C4-2B (cell line): ENCODE data around the gene ADD3.
"Not testable (repeated sequence)": the region's sequence is repeated elsewhere in the genome, so short reads cannot be mapped to it uniquely, and the experiment has no call there.

Source experiments
- H3K27ac ChIP-seq: fragments of 450-650 bp; 2 replicates; pipeline ENCODE4 v1.5.1; 2017
- ZFX ChIP-seq: fragments of 450-650 bp; IDR thresholded peaks from 2 replicates; pipeline ENCODE4 v1.6.1; 2017
- TF ChIP-seq, protein P1 (sequence below): fragments of 450-650 bp; conservative IDR thresholded peaks from 2 replicates; pipeline ENCODE4 v1.5.1; 2017; ENCODE audit warnings: mild to moderate bottlenecking

The ADD3 gene

DNA sequence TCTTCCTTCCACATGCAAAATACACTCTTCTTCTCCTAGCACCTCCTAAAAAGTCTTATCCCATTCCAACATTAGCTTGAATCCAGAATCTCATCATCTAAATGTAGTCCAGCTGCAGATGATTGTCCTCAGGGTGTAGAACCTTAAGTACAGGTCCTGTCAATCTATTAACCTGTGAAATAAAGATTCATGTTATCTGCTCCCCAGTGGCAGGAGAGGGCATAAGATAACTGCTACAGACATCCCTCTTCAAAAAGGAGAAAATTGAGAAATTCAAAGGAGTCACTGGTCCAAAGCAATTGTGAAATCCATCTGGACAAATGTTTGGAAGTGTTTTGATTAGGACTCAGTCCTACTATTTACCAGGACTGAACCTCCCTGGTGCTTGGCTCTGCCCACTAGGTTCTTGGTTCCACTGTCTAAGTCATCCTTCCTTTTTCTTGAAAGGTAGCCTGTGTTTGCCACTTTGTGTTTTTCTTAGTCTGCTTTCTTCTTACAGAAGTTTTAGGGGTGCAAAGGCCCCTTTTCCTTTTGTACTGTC, 96.2 kb downstream of the ADD3 start:
- TF ChIP-seq, protein P1, sequence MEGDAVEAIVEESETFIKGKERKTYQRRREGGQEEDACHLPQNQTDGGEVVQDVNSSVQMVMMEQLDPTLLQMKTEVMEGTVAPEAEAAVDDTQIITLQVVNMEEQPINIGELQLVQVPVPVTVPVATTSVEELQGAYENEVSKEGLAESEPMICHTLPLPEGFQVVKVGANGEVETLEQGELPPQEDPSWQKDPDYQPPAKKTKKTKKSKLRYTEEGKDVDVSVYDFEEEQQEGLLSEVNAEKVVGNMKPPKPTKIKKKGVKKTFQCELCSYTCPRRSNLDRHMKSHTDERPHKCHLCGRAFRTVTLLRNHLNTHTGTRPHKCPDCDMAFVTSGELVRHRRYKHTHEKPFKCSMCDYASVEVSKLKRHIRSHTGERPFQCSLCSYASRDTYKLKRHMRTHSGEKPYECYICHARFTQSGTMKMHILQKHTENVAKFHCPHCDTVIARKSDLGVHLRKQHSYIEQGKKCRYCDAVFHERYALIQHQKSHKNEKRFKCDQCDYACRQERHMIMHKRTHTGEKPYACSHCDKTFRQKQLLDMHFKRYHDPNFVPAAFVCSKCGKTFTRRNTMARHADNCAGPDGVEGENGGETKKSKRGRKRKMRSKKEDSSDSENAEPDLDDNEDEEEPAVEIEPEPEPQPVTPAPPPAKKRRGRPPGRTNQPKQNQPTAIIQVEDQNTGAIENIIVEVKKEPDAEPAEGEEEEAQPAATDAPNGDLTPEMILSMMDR: no peak
- TF ChIP-seq ZFX: no peak

DNA sequence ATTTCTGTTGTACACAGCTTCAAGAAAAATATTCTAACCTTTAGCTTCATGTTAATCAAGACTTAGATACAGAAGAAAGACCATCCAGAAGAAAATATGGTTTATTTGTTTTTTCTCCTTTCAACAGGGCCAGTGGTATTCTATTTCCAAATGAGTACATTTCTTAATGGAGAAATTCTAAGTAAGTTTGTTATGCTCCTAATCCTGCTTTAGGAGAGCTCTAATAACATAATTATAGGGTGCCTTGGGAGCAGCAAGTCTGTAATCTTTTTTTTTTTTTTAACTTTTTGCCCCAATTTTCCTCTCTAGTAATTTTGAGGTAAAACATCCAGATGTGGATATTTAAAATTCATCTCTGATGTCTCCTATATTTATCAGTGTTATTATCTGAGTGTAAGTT, 98.1 kb downstream of the ADD3 start:
- no peak for TF ChIP-seq ZFX
- TF ChIP-seq, protein P1: no peak
- no peak overlapping the region for H3K27ac ChIP-seq

More for the DNA sequence above, 96.2 kb downstream of the ADD3 start:
- H3K27ac ChIP-seq: no peak overlapping the region

DNA sequence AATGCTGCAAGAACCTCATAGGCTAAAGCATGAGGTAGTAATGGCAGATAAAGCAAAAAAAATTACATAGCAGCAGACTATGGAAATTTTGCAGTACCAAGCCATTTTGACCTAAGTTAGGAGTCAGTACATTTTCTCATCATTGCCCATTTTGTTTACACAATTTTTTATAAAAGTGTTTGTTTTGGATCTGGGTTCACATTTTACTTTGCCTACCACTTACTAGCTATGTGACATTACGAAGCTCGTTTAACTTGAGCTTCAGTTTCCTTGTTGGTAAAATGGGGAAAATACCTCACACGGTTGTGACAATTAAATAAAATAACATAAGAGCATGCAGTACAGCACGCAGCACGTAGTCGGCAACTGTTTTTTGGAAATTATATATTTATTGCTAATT, 99.6 kb downstream of the ADD3 start:
- TF ChIP-seq, protein P1: no peak
- no peak for TF ChIP-seq ZFX

DNA sequence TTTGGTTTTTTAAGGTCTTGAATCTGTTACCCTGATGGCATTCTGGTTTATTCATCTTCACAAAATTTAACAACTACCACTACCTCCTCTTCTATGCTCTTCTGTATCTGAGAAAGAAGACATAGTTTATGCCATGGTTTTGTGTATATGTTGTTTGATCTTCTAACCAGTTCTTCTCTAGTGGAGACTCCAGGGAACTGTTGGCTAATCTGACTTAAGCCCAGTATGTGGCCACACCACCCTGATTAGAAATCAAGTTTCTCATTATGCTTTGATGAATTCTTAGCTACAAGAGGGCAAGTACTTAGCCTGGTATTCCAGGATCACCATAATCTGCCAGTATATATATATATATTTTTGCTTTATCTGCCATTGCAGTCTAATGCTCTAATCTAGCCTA, 100.1 kb downstream of the ADD3 start:
- H3K27ac ChIP-seq: no peak overlapping the region
- no peak for TF ChIP-seq ZFX
- TF ChIP-seq, protein P1: no peak; the same call in 1 of the 2 replicates

More for the DNA sequence above, 99.6 kb downstream of the ADD3 start:
- no peak overlapping the region for H3K27ac ChIP-seq

DNA sequence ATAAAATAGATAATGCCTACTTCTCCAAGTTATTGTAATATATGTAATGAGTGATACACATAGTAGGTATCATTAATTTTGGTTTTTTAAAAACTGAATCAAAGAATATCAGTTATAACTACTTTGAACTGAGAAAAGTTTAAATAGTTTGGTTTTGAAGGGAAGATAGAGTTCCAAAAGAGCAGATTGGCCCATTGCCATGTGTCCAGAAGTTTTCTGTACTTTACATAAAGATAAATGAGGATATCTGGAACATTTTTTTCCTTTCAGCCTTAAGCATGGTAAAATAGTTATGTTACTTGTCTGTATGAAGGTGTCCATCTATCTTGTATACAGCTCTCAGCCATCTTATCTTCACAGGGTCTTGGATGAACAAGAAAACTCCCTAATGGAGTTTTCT, 101.7 kb downstream of the ADD3 start:
- no peak overlapping the region for H3K27ac ChIP-seq
- TF ChIP-seq, protein P1: no peak
- no peak for TF ChIP-seq ZFX

DNA sequence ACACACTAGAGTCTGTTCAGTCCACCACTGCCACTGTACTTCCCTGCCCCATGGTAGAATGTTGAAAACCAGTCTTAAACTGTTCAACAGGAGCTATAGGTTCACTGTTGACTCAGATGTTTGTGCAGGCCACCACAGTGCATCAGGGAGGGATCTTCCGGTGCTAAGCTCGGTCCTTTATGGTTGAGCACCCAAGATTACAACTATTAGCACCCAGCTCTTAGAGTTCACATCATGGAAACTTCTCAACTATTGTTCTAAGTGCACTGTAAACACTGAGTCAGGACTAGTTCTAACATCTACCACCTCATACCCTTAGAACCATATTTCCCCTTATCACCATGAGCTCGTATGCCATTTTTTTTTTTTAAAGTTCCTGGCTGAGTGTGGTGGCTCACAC, 102.6 kb downstream of the ADD3 start:
- H3K27ac ChIP-seq: no peak overlapping the region
- TF ChIP-seq, protein P1: no peak
- no peak for TF ChIP-seq ZFX

DNA sequence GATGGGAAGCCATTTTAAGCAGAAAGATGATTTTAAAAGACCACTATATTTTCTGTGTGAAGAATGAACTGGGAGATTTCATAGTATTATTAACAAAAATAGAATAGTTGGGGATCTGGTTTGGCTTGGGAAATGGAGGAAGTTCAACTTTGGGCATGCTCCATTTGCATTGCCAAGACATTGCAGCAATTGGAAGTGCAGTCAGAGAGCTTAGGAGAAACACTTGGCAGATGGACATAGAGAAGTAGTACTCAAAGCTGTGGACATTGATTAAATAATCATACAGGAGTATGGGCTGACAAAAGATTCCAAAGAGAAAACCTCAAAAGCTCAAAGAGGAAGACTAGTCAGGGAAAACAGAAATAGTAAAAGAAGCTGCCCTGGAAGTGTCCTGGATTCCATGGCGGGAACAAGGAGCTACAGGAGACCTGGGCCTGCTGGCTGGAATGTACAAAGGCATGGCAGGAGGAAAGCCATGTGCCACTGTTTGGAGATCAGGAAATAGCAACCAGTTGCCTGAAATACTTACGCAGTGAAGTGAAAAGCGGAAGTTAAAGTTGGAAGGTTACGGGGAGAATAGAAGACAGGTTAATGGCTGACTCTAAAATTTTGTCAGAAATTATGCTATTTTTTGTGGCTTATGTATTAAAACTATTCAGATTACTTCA, 106.0 kb downstream of the ADD3 start:
- TF ChIP-seq, protein P1: no peak
- no peak for TF ChIP-seq ZFX
- no peak overlapping the region for H3K27ac ChIP-seq

DNA sequence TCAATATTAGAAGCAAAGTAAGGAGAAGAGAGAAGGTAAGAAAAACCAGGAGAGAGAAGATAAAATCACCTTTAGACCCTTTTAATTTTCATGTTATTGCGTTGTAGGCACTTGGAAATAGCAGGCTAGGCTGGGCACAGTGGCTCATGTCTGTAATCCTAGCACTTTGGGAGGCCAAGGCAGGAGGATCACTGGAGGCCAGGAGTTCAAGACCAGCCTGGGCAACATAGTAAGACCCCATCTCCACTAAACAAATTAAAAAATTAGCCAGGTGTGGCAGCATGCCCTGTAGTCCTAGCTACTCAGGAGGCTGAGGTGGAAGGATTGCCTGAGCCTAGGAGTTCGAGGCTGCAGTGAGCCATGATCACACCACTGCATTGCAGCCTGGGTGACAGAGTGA, 106.9 kb downstream of the ADD3 start:
- H3K27ac ChIP-seq: not testable (repeated sequence)
